GM06990 (cell line): ENCODE data around the gene RNF4.

Experiments used
- DNase-seq: peaks from one replicate; pipeline ENCODE4 v3.0.0-alpha.2; 2011; ENCODE audit not compliant: insufficient read length; ENCODE audit errors: extremely low read depth
- H3K27me3 ChIP-seq: replicated peaks from 2 replicates; pipeline ENCODE4 v1.6.0; 2011; ENCODE audit warnings: low read length; ENCODE audit not compliant: control insufficient read depth, insufficient read depth
- H3K36me3 ChIP-seq: 2 replicates; pipeline ENCODE4 v1.5.1; 2011; ENCODE audit warnings: low read length; ENCODE audit not compliant: control insufficient read depth, insufficient read depth
- H3K4me3 ChIP-seq: replicated peaks from 2 replicates; pipeline ENCODE4 v1.5.1; 2011; ENCODE audit warnings: low read depth, mild to moderate bottlenecking, control low read depth, low read length
- CTCF ChIP-seq: IDR thresholded peaks from 2 replicates; pipeline ENCODE4 v1.5.1; 2011; ENCODE audit warnings: low read length, control low read depth, mild to moderate bottlenecking, inconsistent platforms; ENCODE audit not compliant: insufficient read depth, poor library complexity, severe bottlenecking

The RNF4 gene

GRCh38 chr4:2468456-2469191 is at the start of gene RNF4:
RNF4 (plus strand) TSS chr4:2469106; CDS start chr4:2490494, 21,388 bp downstream.
- peak; percentile 94 for DNase-seq
- no peaks in the 10 kb centered on the region; the same call in 1 of the 2 replicates for H3K36me3 ChIP-seq
- peak within 1 kb of the TSS; percentile 88 for H3K4me3 ChIP-seq
- TF ChIP-seq CTCF, result no peak
- no peaks in the 10 kb centered on the region for H3K27me3 ChIP-seq

- Histone ChIP-seq H3K36me3 (no peaks in the 10 kb centered on the region), H3K4me3 (no peak overlapping the region), H3K27me3 (peaks cover 5% of the 10 kb centered on the region)
- no peak for TF ChIP-seq CTCF
- DNase-seq, result no peak
Measured at GRCh38 chr4:2419814-2420213, 49.1 kb upstream of the RNF4 start.

- H3K36me3 ChIP-seq, result no peaks in the 10 kb centered on the region
- no peak for DNase-seq
- H3K4me3 ChIP-seq, result no peak overlapping the region
- TF ChIP-seq CTCF, result no peak
- H3K27me3 ChIP-seq, result peaks cover 3% of the 10 kb centered on the region
Measured at GRCh38 chr4:2421928-2422327, 47.0 kb upstream of the RNF4 start.

GRCh38 chr4:2423066-2423465 is 45.8 kb upstream of the RNF4 start:
- Histone ChIP-seq H3K27me3 (peaks cover 3% of the 10 kb centered on the region), H3K4me3 (no peak overlapping the region), H3K36me3 (no peaks in the 10 kb centered on the region)
- DNase-seq, result no peak
- TF ChIP-seq CTCF, result no peak

- no peaks in the 10 kb centered on the region for H3K36me3 ChIP-seq
- TF ChIP-seq CTCF, result no peak
- no peak for DNase-seq
Measured at GRCh38 chr4:2423695-2424094, 45.2 kb upstream of the RNF4 start.

More at GRCh38 chr4:2423695-2424094, 45.2 kb upstream of the RNF4 start:
- Histone ChIP-seq H3K4me3 (no peak overlapping the region), H3K27me3 (peaks cover 3% of the 10 kb centered on the region)
